Tibial artery (tissue), 4 donors: ENCODE data around the gene SKIC2.
A peak's percentile ranks its signal among the peaks of the same experiment; 100 is the strongest.
"Not testable (repeated sequence)": the region's sequence is repeated elsewhere in the genome, so short reads cannot be mapped to it uniquely, and the experiment has no call there.

Source experiments
- DNase-seq, 2 donors: peaks; one replicate each; pipeline ENCODE4 v3.0.0-alpha.2; 2019
- H3K27ac ChIP-seq, 2 donors: fragments of 200-600 bp; sonication (generic) in 1 of 2; 1 replicate in 1 of 2; 2 replicates in 1 of 2; pipeline ENCODE4 v1.5.1; 2018 to 2019; ENCODE audit warnings: mild to moderate bottlenecking in 1 of 2
- H3K27me3 ChIP-seq, 2 donors: fragments of 200-600 bp; sonication (generic) in 1 of 2; one replicate each; pipeline versions ENCODE4 v1.5.1 to v1.6.0; 2016 to 2019
- H3K36me3 ChIP-seq, 3 donors: fragments of 200-600 bp; sonication (generic) in 2 of 3; one replicate each; pipeline ENCODE4 v1.5.1; 2016 to 2019; ENCODE audit warnings: mild to moderate bottlenecking in 2 of 3
- H3K4me1 ChIP-seq, 4 donors: fragments of 200-600 bp; sonication (generic) in 2 of 4; 1 replicate in 3 of 4; 2 replicates in 1 of 4; pipeline ENCODE4 v1.5.1; 2016 to 2019
- H3K4me3 ChIP-seq, 2 donors: fragments of 200-600 bp; sonication (generic) in 1 of 2; 1 replicate in 1 of 2; 2 replicates in 1 of 2; pipeline ENCODE4 v1.5.1; 2018 to 2019; ENCODE audit warnings: mild to moderate bottlenecking in 2 of 2
- H3K9me3 ChIP-seq, 3 donors: fragments of 200-600 bp; sonication (generic) in 1 of 3; one replicate each; pipeline ENCODE4 v1.5.1; 2016 to 2019
- CTCF ChIP-seq, 2 experiments: fragments of 200-600 bp in 1 of 2; fragments of 450-650 bp in 1 of 2; IDR thresholded peaks; one replicate each; pipeline ENCODE4 v1.5.1; 2017 to 2019; ENCODE audit warnings: antibody characterized with exemption in 2 of 2, mild to moderate bottlenecking in 1 of 2, moderate library complexity in 1 of 2
- intact Hi-C: fragments of 100-400 bp; cut with DNase I; formaldehyde crosslinking; loops from one replicate; pipeline ENCODE4 v1.15.0; 2023; ENCODE audit warnings: low total_unique reads

The SKIC2 gene

GRCh38 chr6:31970604-31971271 lies 11.8 kb downstream of the SKIC2 start:
- no peaks in the 10 kb centered on the region for H3K9me3 ChIP-seq
- H3K27me3 ChIP-seq: no peaks in the 10 kb centered on the region
- peak overlapping the region; percentile 93 to 95 for H3K27ac ChIP-seq
- peaks cover 20 to 50% (median 44%) of the 10 kb centered on the region in 3 donors for H3K36me3 ChIP-seq
- H3K4me1 ChIP-seq: peaks cover 0 to 36% (median 28%) of the 10 kb centered on the region in 4 donors
- no peak for TF ChIP-seq CTCF (IDR thresholded peaks at IDR 0.05)
- DNase-seq: no peak
- peak overlapping the region; percentile 72 to 75 for H3K4me3 ChIP-seq
- intact Hi-C loops: no loop called here

- H3K27ac ChIP-seq: peak overlapping the region; percentile 93 to 95
- H3K4me1 ChIP-seq: peaks cover 0 to 36% (median 28%) of the 10 kb centered on the region in 4 donors
- peak overlapping the region; percentile 72 to 75 for H3K4me3 ChIP-seq
- intact Hi-C loops: no loop called here
- no peak for TF ChIP-seq CTCF (IDR thresholded peaks at IDR 0.05)
- peaks cover 15 to 50% (median 37%) of the 10 kb centered on the region in 3 donors for H3K36me3 ChIP-seq
- no peaks in the 10 kb centered on the region for H3K27me3 ChIP-seq
- no peak for DNase-seq
- no peaks in the 10 kb centered on the region for H3K9me3 ChIP-seq
Observed at GRCh38 chr6:31971279-31971992, 12.5 kb downstream of the SKIC2 start.

- intact Hi-C loops: no loop called here
- peaks cover 0 to 36% (median 28%) of the 10 kb centered on the region in 4 donors for H3K4me1 ChIP-seq
- peak within 1 kb of the TSS; percentile 93 to 95 for H3K27ac ChIP-seq
- H3K4me3 ChIP-seq: peak within 1 kb of the TSS; percentile 72 to 75
- H3K9me3 ChIP-seq: no peaks in the 10 kb centered on the region
- H3K27me3 ChIP-seq: no peaks in the 10 kb centered on the region
- TF ChIP-seq CTCF (IDR thresholded peaks at IDR 0.05): peak in 1 of 2 experiments; percentile 16
- DNase-seq: peak; percentile 96 to 98
- H3K36me3 ChIP-seq: peaks cover 8 to 48% (median 30%) of the 10 kb centered on the region in 3 donors
Observed at GRCh38 chr6:31971993-31972708, 13.2 kb downstream of the SKIC2 start, which contains the start of gene DXO. Gene DXO (minus strand): TSS chr6:31972138. CDS start chr6:31971675, 463 bp downstream.

GRCh38 chr6:31972709-31973350 lies 13.9 kb downstream of the SKIC2 start:
- intact Hi-C loops: no loop called here
- Histone ChIP-seq H3K4me3 (peak overlapping the region; percentile 72 to 75), H3K36me3 (peaks cover 2 to 41% (median 23%) of the 10 kb centered on the region in 3 donors), H3K9me3 (no peaks in the 10 kb centered on the region), H3K27me3 (no peaks in the 10 kb centered on the region), H3K4me1 (peaks cover 0 to 36% (median 28%) of the 10 kb centered on the region in 4 donors), H3K27ac (peak overlapping the region; percentile 93 to 95)
- no peak for TF ChIP-seq CTCF (IDR thresholded peaks at IDR 0.05)
- no peak for DNase-seq

- H3K27ac ChIP-seq, H3K4me3 ChIP-seq, H3K27me3 ChIP-seq, H3K9me3 ChIP-seq, DNase-seq, intact Hi-C loops: not testable (repeated sequence)
- peaks cover 13 to 32% (median 14%) of the 10 kb centered on the region in 3 donors for H3K36me3 ChIP-seq
- H3K4me1 ChIP-seq: peaks cover 0 to 20% (median 15%) of the 10 kb centered on the region in 4 donors
Observed at GRCh38 chr6:31976065-31976464, 17.1 kb downstream of the SKIC2 start.
